Astrocyte of the spinal cord (primary cell): Measurements from ENCODE around the gene TSPY8.
"Not testable (repeated sequence)": the region's sequence is repeated elsewhere in the genome, so short reads cannot be mapped to it uniquely, and the experiment has no call there.

Source experiments
- DNase-seq: peaks from one replicate; pipeline ENCODE4 v3.0.0; 2011; ENCODE audit warnings: low read depth, low spot score
- H3K4me3 ChIP-seq: 2 replicates; pipeline ENCODE4 v1.5.1; 2011; ENCODE audit warnings: low read depth, mild to moderate bottlenecking, low read length, moderate library complexity
- in situ Hi-C: cut with HindIII; loops from 2 replicates; pipeline ENCODE4 v1.10.0; 2017; ENCODE audit warnings: low sequenced_read_pairs
- TF ChIP-seq, protein P1 (sequence below): IDR thresholded peaks from 2 replicates; pipeline ENCODE4 v1.5.1; 2012; ENCODE audit warnings: low read depth, mild to moderate bottlenecking, low read length, inconsistent platforms

Gene TSPY8, protein sequence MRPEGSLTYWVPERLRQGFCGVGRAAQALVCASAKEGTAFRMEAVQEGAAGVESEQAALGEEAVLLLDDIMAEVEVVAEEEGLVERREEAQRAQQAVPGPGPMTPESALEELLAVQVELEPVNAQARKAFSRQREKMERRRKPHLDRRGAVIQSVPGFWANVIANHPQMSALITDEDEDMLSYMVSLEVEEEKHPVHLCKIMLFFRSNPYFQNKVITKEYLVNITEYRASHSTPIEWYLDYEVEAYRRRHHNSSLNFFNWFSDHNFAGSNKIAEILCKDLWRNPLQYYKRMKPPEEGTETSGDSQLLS

DNA sequence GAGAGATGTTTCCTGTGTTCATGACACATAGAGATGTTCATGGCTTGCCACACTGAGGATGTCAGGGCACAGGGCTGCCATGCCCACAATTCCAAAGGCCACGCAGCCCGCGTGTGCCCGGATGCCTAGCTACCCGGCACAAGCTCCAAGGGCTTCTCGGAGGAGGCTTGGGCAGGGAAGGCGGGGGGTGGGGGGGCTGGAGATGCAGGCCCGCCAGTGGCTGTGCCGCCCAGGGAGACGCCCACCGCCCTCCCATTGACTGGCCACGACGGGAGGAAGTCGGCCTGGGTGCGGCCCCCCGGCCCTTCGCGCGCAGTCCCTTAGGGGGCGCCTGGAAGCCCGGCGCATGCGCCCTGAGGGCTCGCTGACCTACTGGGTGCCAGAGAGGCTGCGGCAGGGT, at the start of gene TSPY8:
Gene TSPY8, plus strand, starts transcription at position 301 of the 400 bp plus-strand sequence. Its CDS starts 46 bp downstream, at position 347.
- H3K4me3 ChIP-seq, in situ Hi-C loops, DNase-seq: not testable (repeated sequence)

DNA sequence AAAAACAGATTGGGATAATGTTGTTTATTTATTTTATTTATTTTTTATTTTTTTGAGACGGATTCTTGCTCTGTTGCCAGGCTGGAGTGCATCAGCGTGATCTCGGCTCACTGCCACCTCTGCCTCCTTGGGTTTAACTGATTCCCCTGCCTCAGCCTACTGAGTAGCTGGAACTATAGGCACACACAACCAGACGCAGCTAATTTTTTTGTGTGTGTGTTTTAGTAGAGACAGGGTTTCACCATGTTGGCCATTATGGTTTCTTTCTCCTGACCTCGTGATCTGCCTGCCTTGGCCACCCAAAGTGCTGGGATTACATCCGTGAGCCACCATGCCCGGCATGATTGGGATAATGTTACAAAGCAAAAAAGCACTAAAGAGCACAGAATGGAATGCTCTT, 36.6 kb upstream of the TSPY8 start:
- DNase-seq, result no peak
- TF ChIP-seq, protein P1, sequence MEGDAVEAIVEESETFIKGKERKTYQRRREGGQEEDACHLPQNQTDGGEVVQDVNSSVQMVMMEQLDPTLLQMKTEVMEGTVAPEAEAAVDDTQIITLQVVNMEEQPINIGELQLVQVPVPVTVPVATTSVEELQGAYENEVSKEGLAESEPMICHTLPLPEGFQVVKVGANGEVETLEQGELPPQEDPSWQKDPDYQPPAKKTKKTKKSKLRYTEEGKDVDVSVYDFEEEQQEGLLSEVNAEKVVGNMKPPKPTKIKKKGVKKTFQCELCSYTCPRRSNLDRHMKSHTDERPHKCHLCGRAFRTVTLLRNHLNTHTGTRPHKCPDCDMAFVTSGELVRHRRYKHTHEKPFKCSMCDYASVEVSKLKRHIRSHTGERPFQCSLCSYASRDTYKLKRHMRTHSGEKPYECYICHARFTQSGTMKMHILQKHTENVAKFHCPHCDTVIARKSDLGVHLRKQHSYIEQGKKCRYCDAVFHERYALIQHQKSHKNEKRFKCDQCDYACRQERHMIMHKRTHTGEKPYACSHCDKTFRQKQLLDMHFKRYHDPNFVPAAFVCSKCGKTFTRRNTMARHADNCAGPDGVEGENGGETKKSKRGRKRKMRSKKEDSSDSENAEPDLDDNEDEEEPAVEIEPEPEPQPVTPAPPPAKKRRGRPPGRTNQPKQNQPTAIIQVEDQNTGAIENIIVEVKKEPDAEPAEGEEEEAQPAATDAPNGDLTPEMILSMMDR, result no peak
- H3K4me3 ChIP-seq, result no peak overlapping the region
- in situ Hi-C loops, result no loop called here

DNA sequence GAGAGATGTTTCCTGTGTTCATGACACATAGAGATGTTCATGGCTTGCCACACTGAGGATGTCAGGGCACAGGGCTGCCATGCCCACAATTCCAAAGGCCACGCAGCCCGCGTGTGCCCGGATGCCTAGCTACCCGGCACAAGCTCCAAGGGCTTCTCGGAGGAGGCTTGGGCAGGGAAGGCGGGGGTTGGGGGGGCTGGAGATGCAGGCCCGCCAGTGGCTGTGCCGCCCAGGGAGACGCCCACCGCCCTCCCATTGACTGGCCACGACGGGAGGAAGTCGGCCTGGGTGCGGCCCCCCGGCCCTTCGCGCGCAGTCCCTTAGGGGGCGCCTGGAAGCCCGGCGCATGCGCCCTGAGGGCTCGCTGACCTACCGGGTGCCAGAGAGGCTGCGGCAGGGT, 20.4 kb upstream of the TSPY8 start, which contains the start of gene TSPY4:
Gene TSPY4, plus strand, starts transcription at position 301 of the 400 bp plus-strand sequence. Its CDS starts 46 bp downstream, at position 347.
- H3K4me3 ChIP-seq, DNase-seq, in situ Hi-C loops: not testable (repeated sequence)

DNA sequence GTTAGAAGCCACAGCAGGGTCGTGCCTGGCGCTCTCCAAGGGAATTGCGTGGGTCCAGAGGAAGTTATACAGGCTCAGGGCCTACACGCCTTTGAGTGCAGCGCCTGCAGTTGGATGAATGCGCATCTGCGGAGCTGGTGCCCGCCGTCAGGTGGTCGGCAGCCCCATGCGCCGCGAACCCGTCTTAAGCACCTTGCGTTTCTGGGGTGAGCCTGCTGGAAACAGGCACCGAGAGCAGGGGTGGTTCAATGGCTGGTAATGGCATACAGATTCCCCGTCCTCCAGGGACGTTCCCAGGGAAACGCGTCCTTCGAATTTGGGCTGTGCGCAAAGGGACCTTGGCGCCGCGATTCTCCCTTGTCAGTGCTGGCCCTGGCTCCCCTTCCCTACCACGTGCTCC, 38.9 kb downstream of the TSPY8 start:
- in situ Hi-C loops, H3K4me3 ChIP-seq, DNase-seq: not testable (repeated sequence)

DNA sequence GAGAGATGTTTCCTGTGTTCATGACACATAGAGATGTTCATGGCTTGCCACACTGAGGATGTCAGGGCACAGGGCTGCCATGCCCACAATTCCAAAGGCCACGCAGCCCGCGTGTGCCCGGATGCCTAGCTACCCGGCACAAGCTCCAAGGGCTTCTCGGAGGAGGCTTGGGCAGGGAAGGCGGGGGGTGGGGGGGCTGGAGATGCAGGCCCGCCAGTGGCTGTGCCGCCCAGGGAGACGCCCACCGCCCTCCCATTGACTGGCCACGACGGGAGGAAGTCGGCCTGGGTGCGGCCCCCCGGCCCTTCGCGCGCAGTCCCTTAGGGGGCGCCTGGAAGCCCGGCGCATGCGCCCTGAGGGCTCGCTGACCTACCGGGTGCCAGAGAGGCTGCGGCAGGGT, 40.5 kb downstream of the TSPY8 start, which contains the start of gene TSPY3:
Gene TSPY3, plus strand, starts transcription at position 301 of the 400 bp plus-strand sequence. Its CDS starts 46 bp downstream, at position 347.
- DNase-seq, in situ Hi-C loops, H3K4me3 ChIP-seq: not testable (repeated sequence)
